Smooth muscle cell (in vitro differentiated cells): ENCODE data around the gene DLG2. TPM values are rescaled to one million over a fixed set of nuclear protein-coding genes. Genes with fewer than 3 reads are reported as not detected.

Experiments used
- DNase-seq: peaks from one replicate; lab custom pipeline; 2025; ENCODE audit not compliant: unreplicated experiment; lab: John Stamatoyannopoulos, UW
- H2AFZ ChIP-seq: fragments of 200-600 bp; sonication (generic); 2 replicates; pipeline ENCODE4 v1.6.0; 2016; ENCODE audit warnings: antibody characterized with exemption, low read depth, mild to moderate bottlenecking
- H3F3A ChIP-seq: fragments of 200-600 bp; sonication (generic); 2 replicates; pipeline ENCODE4 v1.6.0; 2017; ENCODE audit warnings: antibody characterized with exemption, low read depth
- H3K27ac ChIP-seq: fragments of 200-600 bp; sonication (generic); 2 replicates; pipeline ENCODE4 v1.5.1; 2016; ENCODE audit warnings: low read depth, mild to moderate bottlenecking
- H3K27me3 ChIP-seq: fragments of 200-600 bp; sonication (generic); 2 replicates; pipeline ENCODE4 v1.6.1; 2016; ENCODE audit warnings: low read depth, mild to moderate bottlenecking
- H3K36me3 ChIP-seq: fragments of 200-600 bp; sonication (generic); 2 replicates; pipeline ENCODE4 v1.5.1; 2016; ENCODE audit warnings: low read depth
- H3K4me1 ChIP-seq: fragments of 200-600 bp; sonication (generic); 2 replicates; pipeline ENCODE4 v1.5.1; 2016; ENCODE audit warnings: low read depth
- H3K4me2 ChIP-seq: fragments of 200-600 bp; sonication (generic); 2 replicates; pipeline ENCODE4 v1.6.0; 2016; ENCODE audit warnings: mild to moderate bottlenecking
- H3K4me3 ChIP-seq: fragments of 200-600 bp; sonication (generic); 2 replicates; pipeline ENCODE4 v1.5.1; 2016; ENCODE audit warnings: mild to moderate bottlenecking
- H3K79me2 ChIP-seq: fragments of 200-600 bp; sonication (generic); 2 replicates; pipeline ENCODE4 v1.6.0; 2016; ENCODE audit warnings: low read depth, mild to moderate bottlenecking
- H3K9ac ChIP-seq: fragments of 200-600 bp; sonication (generic); 2 replicates; pipeline ENCODE4 v1.6.0; 2016; ENCODE audit warnings: low read depth
- H3K9me3 ChIP-seq: fragments of 200-600 bp; sonication (generic); replicated peaks from 2 replicates; pipeline ENCODE4 v1.5.1; 2016; ENCODE audit warnings: low read depth
- H4K20me1 ChIP-seq: fragments of 200-600 bp; sonication (generic); 2 replicates; pipeline ENCODE4 v1.6.0; 2016; ENCODE audit warnings: low read depth
- CTCF ChIP-seq: fragments of 200-600 bp; sonication (generic); IDR thresholded peaks from 2 replicates; pipeline ENCODE4 v1.5.1; 2017; ENCODE audit warnings: borderline replicate concordance, mild to moderate bottlenecking, antibody characterized with exemption; ENCODE audit not compliant: insufficient read depth, poor library complexity, severe bottlenecking
- WGBS: methylation state at CpG from one replicate; pipeline ENCODE4 v1.1.7; 2016; ENCODE audit warnings: low lambda C conversion rate; 5-methylcytosine and 5-hydroxymethylcytosine counted together
- polyA plus RNA-seq: library from polyadenylated mRNA; unstranded; fragments of >200 nt; fragmentation: Nextera tagmentation; extraction: Ambion mirVana; gene quantifications from 2 replicates; pipeline ENCODE4 v1.2.1, GENCODE V29; 2016
- total RNA-seq: library from RNA; depleted of rRNA; stranded (reverse); fragments of >200 nt; gene quantifications from 2 replicates; pipeline ENCODE4 v1.2.3, GENCODE V29; 2014

DLG2 gene
- total and polyA plus RNA-seq, 2 experiments from 2014 or later, result 0.74 to 1.1 TPM

GRCh38 chr11:83625336-83625735 is 2001.8 kb downstream of the DLG2 start:
- no peaks in the 10 kb centered on the region for H3K36me3 ChIP-seq
- no peaks in the 10 kb centered on the region for H3K79me2 ChIP-seq
- H3K27ac ChIP-seq, result no peak overlapping the region
- H3K4me1 ChIP-seq, result peaks cover 5% of the 10 kb centered on the region
- no peak overlapping the region for H3K4me3 ChIP-seq
- no peaks in the 10 kb centered on the region for H4K20me1 ChIP-seq
- no peak for TF ChIP-seq CTCF
- no peaks in the 10 kb centered on the region for H3F3A ChIP-seq
- no peaks in the 10 kb centered on the region for H3K27me3 ChIP-seq
- 96% methylated on average over 3 of the region's 3 CpGs for WGBS
- H3K4me2 ChIP-seq, result no peak overlapping the region
- no peak for DNase-seq
- H3K9ac ChIP-seq, result no peak overlapping the region
- no peaks in the 10 kb centered on the region for H3K9me3 ChIP-seq
- H2AFZ ChIP-seq, result no peak overlapping the region

GRCh38 chr11:83617671-83618070 is 2009.5 kb downstream of the DLG2 start:
- Histone ChIP-seq H4K20me1 (no peaks in the 10 kb centered on the region), H3K79me2 (no peaks in the 10 kb centered on the region), H3K36me3 (no peaks in the 10 kb centered on the region), H2AFZ (no peak overlapping the region), H3K9ac (no peak overlapping the region), H3K4me2 (no peak overlapping the region), H3K27me3 (no peaks in the 10 kb centered on the region), H3K4me1 (no peaks in the 10 kb centered on the region), H3F3A (no peaks in the 10 kb centered on the region), H3K4me3 (no peak overlapping the region), H3K27ac (no peak overlapping the region), H3K9me3 (no peaks in the 10 kb centered on the region)
- TF ChIP-seq CTCF, result no peak
- DNase-seq, result no peak
- WGBS, result 79% methylated on average over 1 of the region's 1 CpG

DNA sequence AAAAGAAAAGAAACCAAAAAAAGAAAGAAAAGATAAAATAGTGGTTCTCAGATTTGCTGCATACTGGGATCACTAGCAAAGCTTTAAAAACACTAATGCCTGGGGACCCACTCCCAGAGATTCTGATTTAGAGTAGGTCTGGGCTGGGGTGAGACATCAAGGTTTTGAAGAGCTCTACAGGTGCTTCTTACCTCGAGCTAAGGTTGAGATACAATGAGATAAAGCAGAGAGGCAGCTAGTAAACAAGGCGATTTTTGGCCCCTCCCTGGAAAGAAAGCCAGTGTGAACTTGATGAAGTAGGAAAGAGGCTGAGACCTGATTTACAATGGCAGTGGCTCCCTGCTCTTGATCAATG is 2013.4 kb downstream of the DLG2 start:
- Histone ChIP-seq H3K36me3 (no peaks in the 10 kb centered on the region), H3K4me1 (no peaks in the 10 kb centered on the region), H3K9ac (no peak overlapping the region), H3K79me2 (no peaks in the 10 kb centered on the region), H4K20me1 (no peaks in the 10 kb centered on the region), H3K4me3 (no peak overlapping the region), H2AFZ (no peak overlapping the region), H3K9me3 (no peaks in the 10 kb centered on the region), H3F3A (no peaks in the 10 kb centered on the region), H3K27me3 (no peaks in the 10 kb centered on the region), H3K4me2 (no peak overlapping the region), H3K27ac (no peak overlapping the region)
- DNase-seq, result no peak
- no peak for TF ChIP-seq CTCF
- 73% methylated on average over 2 of the region's 2 CpGs for WGBS

GRCh38 chr11:83612891-83613766 is 2014.0 kb downstream of the DLG2 start:
- Histone ChIP-seq H3K4me3 (no peak overlapping the region), H3K27me3 (no peaks in the 10 kb centered on the region), H3K9ac (no peak overlapping the region), H3K4me1 (no peaks in the 10 kb centered on the region), H3K9me3 (no peaks in the 10 kb centered on the region), H4K20me1 (no peaks in the 10 kb centered on the region), H3K36me3 (no peaks in the 10 kb centered on the region), H3K27ac (no peak overlapping the region), H3K4me2 (no peak overlapping the region), H3K79me2 (no peaks in the 10 kb centered on the region), H3F3A (no peaks in the 10 kb centered on the region), H2AFZ (no peak overlapping the region)
- DNase-seq, result no peak
- TF ChIP-seq CTCF, result no peak
- WGBS, result 71% methylated on average over 5 of the region's 5 CpGs
